OCI-LY7 (cell line): ENCODE results near the gene SPECC1L. TPM values are rescaled to one million over a fixed set of nuclear protein-coding genes. Genes with fewer than 3 reads are reported as not detected.

Source experiments
- BruUV-seq: library from RNA; stranded (reverse); fragments of 400-500 nt; replicated peaks from 2 replicates; lab custom pipeline; 2021; lab: Mats Ljungman, UMichigan
- CTCF ChIA-PET: fragments of 300-600 bp; sonication (Branson Sonifier 250); formaldehyde crosslinking; loops from one replicate; lab custom pipeline; 2022; ENCODE audit warnings: antibody characterized with exemption; ENCODE audit not compliant: unreplicated experiment; lab: Charles Lee
- POLR2A ChIA-PET: fragments of 300-600 bp; sonication (Branson Sonifier 250); formaldehyde crosslinking; loops from one replicate; lab custom pipeline; 2022; ENCODE audit warnings: antibody characterized with exemption; lab: Charles Lee
- DNase-seq: peaks from one replicate; pipeline ENCODE4 v3.0.0-alpha.2; 2015; ENCODE audit warnings: low spot score
- H2AFZ ChIP-seq: fragments of 200-600 bp; sonication (generic), shearing (Covaris generic); 2 replicates; pipeline ENCODE4 v1.6.1; 2014; ENCODE audit warnings: mild to moderate bottlenecking, antibody characterized with exemption, low read length, moderate library complexity
- H3K27ac ChIP-seq: fragments of 200-600 bp; sonication (generic); 2 replicates; pipeline ENCODE4 v1.5.1; 2014; ENCODE audit warnings: mixed run types, low read depth, mild to moderate bottlenecking, moderate library complexity, low read length, inconsistent platforms; ENCODE audit not compliant: poor library complexity, severe bottlenecking
- H3K36me3 ChIP-seq: fragments of 200-600 bp; sonication (generic); 2 replicates; pipeline ENCODE4 v1.6.1; 2014; ENCODE audit warnings: mild to moderate bottlenecking, antibody characterized with exemption, low read length, moderate library complexity, mixed read lengths; ENCODE audit not compliant: insufficient read depth
- H3K4me1 ChIP-seq: fragments of 200-600 bp; sonication (generic); 2 replicates; pipeline ENCODE4 v1.5.1; 2014; ENCODE audit warnings: mild to moderate bottlenecking, low read length; ENCODE audit not compliant: insufficient read depth, poor library complexity, severe bottlenecking
- H3K4me2 ChIP-seq: fragments of 200-600 bp; sonication (generic); 2 replicates; pipeline ENCODE4 v1.6.1; 2014; ENCODE audit warnings: mild to moderate bottlenecking, low read length
- H3K4me3 ChIP-seq: fragments of 200-600 bp; sonication (generic); 2 replicates; pipeline ENCODE4 v1.5.1; 2014; ENCODE audit warnings: mild to moderate bottlenecking, low read depth, low read length; ENCODE audit not compliant: poor library complexity, severe bottlenecking
- H3K79me2 ChIP-seq: fragments of 200-600 bp; sonication (generic); 2 replicates; pipeline ENCODE4 v1.6.1; 2016; ENCODE audit warnings: low read depth, mild to moderate bottlenecking, low read length, moderate library complexity, mixed read lengths; ENCODE audit not compliant: insufficient read depth
- H3K9me2 ChIP-seq: fragments of 200-600 bp; sonication (generic); 2 replicates; pipeline ENCODE4 v1.6.1; 2016; ENCODE audit warnings: mild to moderate bottlenecking, low read length, mixed read lengths; ENCODE audit not compliant: insufficient read depth
- H3K9me3 ChIP-seq: fragments of 200-600 bp; sonication (generic); 2 replicates; pipeline ENCODE4 v1.6.1; 2014; ENCODE audit warnings: mild to moderate bottlenecking, mixed run types, low read length, mixed read lengths
- H4K20me1 ChIP-seq: fragments of 200-600 bp; sonication (generic); 2 replicates; pipeline ENCODE4 v1.6.1; 2014; ENCODE audit warnings: mild to moderate bottlenecking, antibody characterized with exemption, low read length, moderate library complexity, mixed read lengths; ENCODE audit not compliant: insufficient read depth
- CTCF ChIP-seq: fragments of 200-600 bp; sonication (generic); conservative IDR thresholded peaks from 2 replicates; pipeline ENCODE4 v1.5.1; 2014; ENCODE audit warnings: mild to moderate bottlenecking, antibody characterized with exemption, low read length, moderate library complexity, mixed read lengths
- EZH2phosphoT487 ChIP-seq: fragments of 200-600 bp; sonication (generic); IDR thresholded peaks from 2 replicates; pipeline ENCODE4 v1.6.1; 2018; ENCODE audit warnings: low read depth, borderline replicate concordance, mild to moderate bottlenecking, mixed run types, antibody characterized with exemption, low read length, moderate library complexity, mixed read lengths
- intact Hi-C: fragments of 100-400 bp; cut with micrococcal nuclease; formaldehyde crosslinking; loops from one replicate; pipeline ENCODE4 v1.10.0; 2022; ENCODE audit not compliant: unreplicated experiment
- total RNA-seq, 2 experiments: library from RNA; depleted of rRNA in 1 of 2; stranded (reverse); fragments of >200 nt in 1 of 2; shearing (Covaris generic) in 1 of 2; gene quantifications; 2 replicates each; pipeline ENCODE4 v1.2.3, GENCODE V29; 2014 to 2022

SPECC1L gene
- total RNA-seq, 2 experiments from 2014 or later: 47.0 to 66.2 TPM

- Histone ChIP-seq H3K4me3 (peak overlapping the region; percentile 7), H3K4me2 (peak overlapping the region; percentile 97)
Measured at GRCh38 chr22:24437091-24437490, 166.5 kb downstream of the SPECC1L start.

GRCh38 chr22:24437741-24438328 lies 167.2 kb downstream of the SPECC1L start:
- Histone ChIP-seq H3K9me3 (no peaks in the 10 kb centered on the region), H3K9me2 (no peaks in the 10 kb centered on the region), H3K79me2 (peaks cover 28% of the 10 kb centered on the region; the same call in 1 of the 2 replicates), H3K27ac (peak overlapping the region; percentile 99), H3K36me3 (peaks cover 78% of the 10 kb centered on the region), H3K4me2 (peak overlapping the region; percentile 97), H2AFZ (no peak overlapping the region), H3K4me3 (peak overlapping the region; percentile 7), H3K4me1 (peaks cover 59% of the 10 kb centered on the region), H4K20me1 (no peaks in the 10 kb centered on the region)
- ChIA-PET POLR2A (interaction anchor here (1.5 kb wide), 1 partner anchor 11 kb away, joined by 12 read pairs; the partner anchor contains the start of gene ADORA2A), CTCF (interaction anchor here (0.5 kb wide), 1 partner anchor 10 kb away, joined by 3 read pairs; no protein-coding TSS in a partner anchor)
- DNase-seq: peak; percentile 89
- intact Hi-C loops: loop anchor here (1.0 kb wide), 1 partner anchor 11 kb away; the partner anchor contains the start of gene ADORA2A
- TF ChIP-seq EZH2phosphoT487 (no peak), CTCF (peak; percentile 81)
- BruUV-seq: no TSS peak

More at GRCh38 chr22:24437091-24437490, 166.5 kb downstream of the SPECC1L start:
- POLR2A ChIA-PET: interaction anchor here (2.2 kb wide), 1 partner anchor 46 kb away, joined by 10 read pairs; no protein-coding TSS in a partner anchor
- no TSS peak for BruUV-seq
- Histone ChIP-seq H3K27ac (peak overlapping the region; percentile 99), H3K9me2 (no peaks in the 10 kb centered on the region), H3K9me3 (no peaks in the 10 kb centered on the region), H3K36me3 (peaks cover 70% of the 10 kb centered on the region), H3K4me1 (peaks cover 66% of the 10 kb centered on the region), H2AFZ (no peak overlapping the region), H3K79me2 (peaks cover 36% of the 10 kb centered on the region; the same call in 1 of the 2 replicates), H4K20me1 (no peaks in the 10 kb centered on the region)
- TF ChIP-seq EZH2phosphoT487 (no peak), CTCF (no peak)
- DNase-seq: peak; percentile 36
- intact Hi-C loops: no loop called here
- CTCF ChIA-PET: no interaction called here

- no peak for TF ChIP-seq EZH2phosphoT487
- TF ChIP-seq CTCF: no peak
- intact Hi-C loops: no loop called here
- Histone ChIP-seq H3K4me2 (no peak overlapping the region), H3K9me2 (no peaks in the 10 kb centered on the region), H3K9me3 (no peaks in the 10 kb centered on the region), H3K36me3 (peaks cover 83% of the 10 kb centered on the region), H3K79me2 (peaks cover 23% of the 10 kb centered on the region; the same call in 1 of the 2 replicates), H3K27ac (no peak overlapping the region), H2AFZ (no peak overlapping the region), H3K4me3 (no peak overlapping the region), H4K20me1 (no peaks in the 10 kb centered on the region), H3K4me1 (peaks cover 34% of the 10 kb centered on the region)
- CTCF ChIA-PET: no interaction called here
- POLR2A ChIA-PET: no interaction called here
- no peak for DNase-seq
- no TSS peak for BruUV-seq
Measured at GRCh38 chr22:24440270-24440717, 169.7 kb downstream of the SPECC1L start.
